Epithelial cell of esophagus (primary cell): ENCODE results near the gene SLC6A18.

Source experiments
- DNase-seq: peaks from one replicate; pipeline ENCODE4 v3.0.0; 2010; ENCODE audit warnings: low read depth
- H3K4me3 ChIP-seq: 2 replicates; pipeline ENCODE4 v1.5.1; 2011; ENCODE audit warnings: mild to moderate bottlenecking, low read length, control low read depth
- TF ChIP-seq, protein P1 (sequence below): IDR thresholded peaks from 2 replicates; pipeline ENCODE4 v1.5.1; 2011; ENCODE audit warnings: low read depth, mild to moderate bottlenecking, low read length, control low read depth, inconsistent platforms; ENCODE audit not compliant: insufficient read depth; ENCODE audit errors: missing control alignments

SLC6A18 gene

GRCh38 chr5:1197876-1198666 lies 27.1 kb upstream of the SLC6A18 start:
- TF ChIP-seq, protein P1, sequence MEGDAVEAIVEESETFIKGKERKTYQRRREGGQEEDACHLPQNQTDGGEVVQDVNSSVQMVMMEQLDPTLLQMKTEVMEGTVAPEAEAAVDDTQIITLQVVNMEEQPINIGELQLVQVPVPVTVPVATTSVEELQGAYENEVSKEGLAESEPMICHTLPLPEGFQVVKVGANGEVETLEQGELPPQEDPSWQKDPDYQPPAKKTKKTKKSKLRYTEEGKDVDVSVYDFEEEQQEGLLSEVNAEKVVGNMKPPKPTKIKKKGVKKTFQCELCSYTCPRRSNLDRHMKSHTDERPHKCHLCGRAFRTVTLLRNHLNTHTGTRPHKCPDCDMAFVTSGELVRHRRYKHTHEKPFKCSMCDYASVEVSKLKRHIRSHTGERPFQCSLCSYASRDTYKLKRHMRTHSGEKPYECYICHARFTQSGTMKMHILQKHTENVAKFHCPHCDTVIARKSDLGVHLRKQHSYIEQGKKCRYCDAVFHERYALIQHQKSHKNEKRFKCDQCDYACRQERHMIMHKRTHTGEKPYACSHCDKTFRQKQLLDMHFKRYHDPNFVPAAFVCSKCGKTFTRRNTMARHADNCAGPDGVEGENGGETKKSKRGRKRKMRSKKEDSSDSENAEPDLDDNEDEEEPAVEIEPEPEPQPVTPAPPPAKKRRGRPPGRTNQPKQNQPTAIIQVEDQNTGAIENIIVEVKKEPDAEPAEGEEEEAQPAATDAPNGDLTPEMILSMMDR = no peak
- DNase-seq = no peak
- H3K4me3 ChIP-seq = no peak overlapping the region

DNA sequence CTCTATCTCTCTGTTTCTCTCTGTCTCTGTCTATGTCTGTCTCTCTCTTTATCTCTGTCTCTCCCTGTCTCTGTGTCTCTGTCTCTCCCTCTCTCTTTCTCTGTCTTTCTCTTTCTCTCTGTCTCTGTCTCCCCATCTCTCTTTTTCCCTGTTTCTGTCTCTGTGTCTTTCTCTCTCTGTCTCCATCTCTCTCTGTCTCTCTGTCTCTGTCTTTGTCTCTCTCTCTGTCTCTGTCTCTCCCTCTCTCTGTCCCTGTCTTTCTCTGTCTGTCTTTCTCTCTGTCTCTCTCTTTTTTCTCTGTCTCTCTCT lies 25.9 kb upstream of the SLC6A18 start:
- no peak overlapping the region for H3K4me3 ChIP-seq
- DNase-seq = no peak
- TF ChIP-seq, protein P1 = no peak

- DNase-seq = no peak
- H3K4me3 ChIP-seq = no peak overlapping the region
- TF ChIP-seq, protein P1 = no peak
These were observed 25.3 kb upstream of the SLC6A18 start for GRCh38 chr5:1199649-1200494.

- TF ChIP-seq, protein P1 = no peak
- no peak overlapping the region for H3K4me3 ChIP-seq
- no peak for DNase-seq
These were observed 24.5 kb upstream of the SLC6A18 start for GRCh38 chr5:1200495-1201326.

DNA sequence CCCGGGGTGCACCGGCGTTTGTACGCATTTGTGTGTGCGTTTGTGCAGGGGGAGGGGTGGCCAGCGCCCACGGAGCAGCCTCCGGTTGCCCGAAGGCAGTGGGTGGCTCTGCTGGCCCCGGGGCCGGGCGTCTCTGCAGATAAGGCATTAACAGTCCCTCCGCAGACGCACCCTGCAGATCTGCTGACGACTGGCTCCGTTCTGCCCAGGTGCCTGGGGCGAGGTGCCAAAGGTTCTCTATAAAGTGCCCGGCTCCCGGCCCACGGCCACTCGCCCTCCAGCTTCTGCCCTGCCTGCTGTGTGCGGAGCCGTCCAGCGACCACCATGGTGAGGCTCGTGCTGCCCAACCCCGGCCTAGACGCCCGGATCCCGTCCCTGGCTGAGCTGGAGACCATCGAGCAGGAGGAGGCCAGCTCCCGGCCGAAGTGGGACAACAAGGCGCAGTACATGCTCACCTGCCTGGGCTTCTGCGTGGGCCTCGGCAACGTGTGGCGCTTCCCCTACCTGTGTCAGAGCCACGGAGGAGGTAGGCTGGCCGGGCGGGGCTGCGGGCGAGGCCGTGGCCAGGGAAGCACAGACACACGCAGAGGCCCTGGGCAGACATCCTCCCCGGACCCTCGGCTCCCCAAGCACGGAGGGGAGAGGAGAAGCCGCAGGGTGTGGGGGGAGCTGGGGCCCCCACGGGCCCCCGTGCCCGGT lies 23.7 kb upstream of the SLC6A18 start, which contains the start of gene SLC6A19:
TSS of gene SLC6A19 (plus strand) at position 269 of the 699 bp plus-strand sequence. CDS start at position 325, 56 bp downstream.
- H3K4me3 ChIP-seq = no peak within 1 kb of the TSS
- TF ChIP-seq, protein P1 = no peak
- DNase-seq = no peak
